Hair follicle dermal papilla cell (primary cell): ENCODE measurements around the gene OR51G1. TPM values are rescaled to one million over a fixed set of nuclear protein-coding genes. Genes with fewer than 3 reads are reported as not detected.

Experiments
- total RNA-seq: library from RNA; depleted of rRNA; stranded (reverse); fragments of >200 nt; gene quantifications from 2 replicates; pipeline ENCODE4 v1.2.3, GENCODE V29; 2012

Gene OR51G1
- not detected in 2 replicates for total RNA-seq

GRCh38 chr11:4924239-4924638 is at the start of gene OR51G1:
Gene OR51G1 (minus strand): TSS chr11:4924339. CDS start chr11:4924339, 0 bp downstream.

GRCh38 chr11:4955613-4956012 is 31.5 kb upstream of the OR51G1 start, which contains the start of gene OR51A2:
Gene OR51A2 (minus strand): TSS chr11:4955713. CDS start chr11:4955713, 0 bp downstream.

GRCh38 chr11:4947505-4947904 is 23.4 kb upstream of the OR51G1 start, which contains the start of gene OR51A4:
Gene OR51A4 (minus strand): TSS chr11:4947605. CDS start chr11:4947100, 505 bp downstream.

DNA sequence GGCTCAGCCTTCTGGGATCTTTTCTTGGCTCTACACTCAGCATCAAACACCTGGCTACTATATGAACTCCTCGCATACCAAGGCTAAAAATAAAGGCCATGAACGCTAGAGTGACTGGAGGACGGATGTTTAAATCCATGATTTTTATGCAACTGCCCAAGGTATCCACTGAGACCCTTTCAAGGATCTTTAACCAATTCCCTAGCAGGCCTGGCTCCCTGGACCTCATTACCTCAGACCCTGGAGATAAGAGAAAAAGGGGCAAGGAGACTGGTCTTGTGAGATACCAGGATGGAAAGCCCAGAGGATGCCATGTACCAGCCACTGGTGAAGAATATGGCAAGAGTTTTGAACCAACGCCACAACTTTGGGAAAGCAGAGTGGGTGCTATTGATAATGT is 4.9 kb downstream of the OR51G1 start, which contains the start of gene OR51G2:
Gene OR51G2 (minus strand): TSS at position 101 of the 400 bp plus-strand sequence. CDS start 3,687 bp downstream, outside the sequence.

GRCh38 chr11:4903484-4903883 is 20.7 kb downstream of the OR51G1 start, which contains the start of gene OR51A7:
Gene OR51A7 (plus strand): TSS chr11:4903783. CDS start chr11:4907370, 3,587 bp downstream.

DNA sequence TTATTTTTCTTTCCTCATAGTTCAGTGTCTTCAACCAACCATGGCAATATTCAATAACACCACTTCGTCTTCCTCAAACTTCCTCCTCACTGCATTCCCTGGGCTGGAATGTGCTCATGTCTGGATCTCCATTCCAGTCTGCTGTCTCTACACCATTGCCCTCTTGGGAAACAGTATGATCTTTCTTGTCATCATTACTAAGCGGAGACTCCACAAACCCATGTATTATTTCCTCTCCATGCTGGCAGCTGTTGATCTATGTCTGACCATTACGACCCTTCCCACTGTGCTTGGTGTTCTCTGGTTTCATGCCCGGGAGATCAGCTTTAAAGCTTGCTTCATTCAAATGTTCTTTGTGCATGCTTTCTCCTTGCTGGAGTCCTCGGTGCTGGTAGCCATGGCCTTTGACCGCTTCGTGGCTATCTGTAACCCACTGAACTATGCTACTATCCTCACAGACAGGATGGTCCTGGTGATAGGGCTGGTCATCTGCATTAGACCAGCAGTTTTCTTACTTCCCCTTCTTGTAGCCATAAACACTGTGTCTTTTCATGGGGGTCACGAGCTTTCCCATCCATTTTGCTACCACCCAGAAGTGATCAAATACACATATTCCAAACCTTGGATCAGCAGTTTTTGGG is 42.2 kb downstream of the OR51G1 start, which contains the start of gene OR51T1:
Gene OR51T1 (plus strand): TSS at position 41 of the 641 bp plus-strand sequence. CDS start 0 bp downstream, at position 41.

Other genes starting within 250 kb of the OR51G1 start
- 0.12 TPM in 1 of 2 replicates, not detected in the other for gene OR51E2, start 226.5 kb downstream of the OR51G1 start, total RNA-seq
- not detected in 2 replicates for gene MMP26, start 219.6 kb downstream of the OR51G1 start, total RNA-seq
- not detected in 2 replicates for gene OR51F1, start 154.4 kb downstream of the OR51G1 start, total RNA-seq
- gene OR52R1, start 120.0 kb downstream of the OR51G1 start, total RNA-seq = not detected in 2 replicates
- not detected in 2 replicates for gene OR51F2, start 103.0 kb downstream of the OR51G1 start, total RNA-seq
- not detected in 2 replicates for gene OR51S1, start 75.1 kb downstream of the OR51G1 start, total RNA-seq
- not detected in 2 replicates for gene OR51T1, start 42.4 kb downstream of the OR51G1 start, total RNA-seq
- gene OR51A7, start 20.6 kb downstream of the OR51G1 start, total RNA-seq = not detected in 2 replicates
- gene OR51G2, start 5.0 kb downstream of the OR51G1 start, total RNA-seq = not detected in 2 replicates
- gene OR51A4, start 23.3 kb upstream of the OR51G1 start, total RNA-seq = not detected in 2 replicates
- not detected in 2 replicates for gene OR51A2, start 31.4 kb upstream of the OR51G1 start, total RNA-seq
- not detected in 2 replicates for gene OR51L1, start 70.5 kb upstream of the OR51G1 start, total RNA-seq
- gene OR52J3, start 122.2 kb upstream of the OR51G1 start, total RNA-seq = not detected in 2 replicates
- not detected in 2 replicates for gene OR52E2, start 135.3 kb upstream of the OR51G1 start, total RNA-seq
- gene OR52E1, start 145.2 kb upstream of the OR51G1 start, total RNA-seq = not detected in 2 replicates
- not detected in 2 replicates for gene OR52A5, start 214.0 kb upstream of the OR51G1 start, total RNA-seq
- not detected in 2 replicates for gene OR52A1, start 230.4 kb upstream of the OR51G1 start, total RNA-seq